HG03097 (cell line): ENCODE results near the gene LRP1B.

Experiments used
- ATAC-seq: cut with Tn5 transposase; IDR thresholded peaks from one replicate; pipeline ENCODE4 v1.9.1; 2021; ENCODE audit not compliant: unreplicated experiment, low FRiP score

The LRP1B gene

DNA sequence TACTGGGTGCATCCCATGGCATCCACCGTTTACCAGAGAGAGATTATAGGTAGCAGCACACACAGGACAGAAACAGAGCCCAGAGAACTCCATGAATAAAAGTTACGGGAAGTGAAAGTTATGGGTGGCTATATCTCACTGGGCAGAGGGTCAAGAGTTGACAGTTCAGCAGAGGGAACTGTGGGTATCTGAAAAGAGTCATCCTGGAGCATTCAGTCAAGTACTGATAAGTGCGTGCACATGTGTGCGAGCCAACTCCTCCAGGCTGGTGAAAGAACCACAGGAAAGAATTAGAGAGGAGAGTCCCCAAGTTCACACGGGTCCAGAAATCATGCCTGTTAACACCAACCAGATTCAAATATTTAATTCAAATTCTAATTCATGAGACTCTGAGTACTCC lies 1588.2 kb downstream of the LRP1B start:
- ATAC-seq: no peak

DNA sequence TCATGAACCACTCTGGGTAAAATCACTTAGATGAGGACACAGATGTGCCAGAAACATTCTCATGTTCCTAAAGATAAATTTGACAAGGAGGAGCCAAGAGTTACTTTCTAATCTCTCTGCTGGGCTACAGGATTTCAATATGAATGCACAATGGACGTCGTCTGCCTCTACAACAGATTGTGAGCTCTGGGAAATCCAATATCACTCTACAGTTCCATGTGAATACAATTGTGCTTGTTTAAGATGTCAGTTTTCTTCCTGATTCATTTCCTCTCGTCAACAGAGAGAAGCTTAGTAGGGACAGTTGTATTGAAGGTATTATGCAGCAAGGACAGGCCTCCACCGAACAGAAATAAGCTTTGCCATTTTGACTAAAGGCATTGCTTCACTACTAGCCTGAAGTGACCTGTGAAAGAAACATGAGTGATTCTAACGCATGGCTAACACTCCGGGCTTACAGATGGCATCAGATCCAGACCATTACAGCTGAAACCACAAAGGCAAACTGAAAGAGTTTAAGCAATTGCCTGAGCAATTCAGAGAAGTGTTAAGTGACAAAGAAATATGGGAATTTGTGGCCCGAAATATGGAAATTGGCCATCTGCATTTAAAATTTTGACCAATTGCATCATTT lies 1591.5 kb downstream of the LRP1B start:
- no peak for ATAC-seq

DNA sequence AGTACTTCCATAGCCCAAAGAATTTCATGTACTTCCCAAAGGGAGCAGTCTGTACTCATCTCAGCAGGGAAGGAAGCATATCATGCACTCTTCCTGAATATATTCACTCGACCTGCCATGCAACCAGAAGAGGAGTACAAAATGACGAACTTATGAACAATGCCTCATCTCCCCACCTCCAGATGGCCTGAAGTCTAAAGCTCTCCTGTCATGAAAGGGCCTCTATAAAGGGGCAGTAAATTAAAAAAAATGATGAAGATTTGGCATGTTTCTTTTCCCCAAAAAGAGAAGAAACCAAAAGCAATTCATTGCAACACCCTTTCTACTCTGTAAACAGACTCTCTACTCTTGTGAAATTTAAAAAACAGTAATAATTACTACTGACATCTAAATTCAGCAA lies 1601.1 kb downstream of the LRP1B start:
- ATAC-seq: no peak

DNA sequence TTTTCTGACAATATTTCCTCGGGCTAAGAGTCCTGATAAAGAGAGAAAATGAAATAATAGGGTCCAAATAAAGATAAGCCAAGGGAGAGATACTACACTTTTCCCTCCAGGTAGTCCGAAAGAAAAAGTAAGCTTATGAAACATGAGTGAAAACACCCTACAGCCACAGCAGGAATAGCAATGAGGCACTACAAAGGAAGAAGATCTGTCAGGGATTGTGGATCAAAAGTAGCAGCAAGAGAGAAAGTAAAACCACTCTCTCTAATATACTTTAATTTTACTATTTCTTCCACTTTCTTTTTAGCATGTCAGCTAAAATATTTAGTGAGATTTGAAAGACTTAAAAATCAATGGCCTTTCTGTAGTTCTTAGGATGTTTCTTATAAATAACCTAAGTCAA lies 1601.8 kb downstream of the LRP1B start:
- ATAC-seq: no peak

DNA sequence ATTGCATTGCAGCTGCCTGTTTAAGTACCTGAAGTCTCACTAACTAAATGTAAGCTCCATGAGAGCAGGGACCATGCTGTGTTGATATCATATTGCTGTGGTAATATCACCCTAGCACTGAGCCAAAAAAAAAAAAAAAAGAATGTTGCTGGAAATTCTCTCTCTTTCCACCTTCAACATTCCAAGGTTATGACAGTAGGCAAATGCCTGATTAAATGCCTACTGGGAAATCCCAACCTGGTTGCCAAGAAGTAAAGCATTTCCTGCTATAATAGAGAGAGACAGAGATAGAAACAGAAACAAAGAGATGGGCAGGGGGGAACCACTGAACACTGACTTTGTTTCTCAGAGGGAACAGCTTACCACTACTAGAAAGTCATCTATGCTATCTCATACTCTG lies 1604.2 kb downstream of the LRP1B start:
- no peak for ATAC-seq

DNA sequence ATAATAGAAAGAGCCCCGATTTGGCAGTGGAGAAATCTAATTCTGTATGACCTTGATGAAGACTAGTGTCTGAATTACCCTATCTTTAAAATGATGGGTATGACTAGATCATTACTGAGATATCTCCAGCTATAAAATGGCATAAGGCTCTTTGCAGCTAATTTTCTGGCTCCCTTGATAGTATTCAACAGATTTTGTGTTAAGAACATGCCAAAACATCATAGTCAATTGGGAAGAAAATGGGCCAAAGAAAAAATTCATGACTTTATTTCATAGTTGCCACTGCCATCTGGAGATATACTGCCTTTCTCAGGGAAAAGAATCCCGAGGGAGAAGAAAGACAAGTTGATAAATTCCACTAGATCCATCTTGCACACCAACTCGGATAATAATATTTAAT lies 1618.7 kb downstream of the LRP1B start:
- ATAC-seq: no peak

DNA sequence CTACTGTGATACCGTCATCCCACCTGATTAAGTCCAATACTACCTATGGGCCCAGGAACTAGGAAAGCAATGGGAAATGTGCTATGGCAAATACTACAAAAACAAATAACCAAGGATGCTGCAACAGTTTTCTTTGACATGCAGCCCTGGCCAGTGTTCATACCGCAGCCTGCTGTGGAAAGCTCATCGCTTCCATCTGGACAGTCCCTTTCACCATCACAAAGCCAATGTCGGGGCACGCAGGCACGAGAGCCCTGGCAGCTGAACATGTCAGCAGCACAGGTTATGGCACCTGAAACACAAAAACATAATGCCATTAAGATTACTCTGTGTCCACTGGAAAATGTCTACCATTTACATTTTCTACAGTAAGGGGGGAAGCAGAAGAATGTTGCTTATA lies 1621.1 kb downstream of the LRP1B start:
- no peak for ATAC-seq

DNA sequence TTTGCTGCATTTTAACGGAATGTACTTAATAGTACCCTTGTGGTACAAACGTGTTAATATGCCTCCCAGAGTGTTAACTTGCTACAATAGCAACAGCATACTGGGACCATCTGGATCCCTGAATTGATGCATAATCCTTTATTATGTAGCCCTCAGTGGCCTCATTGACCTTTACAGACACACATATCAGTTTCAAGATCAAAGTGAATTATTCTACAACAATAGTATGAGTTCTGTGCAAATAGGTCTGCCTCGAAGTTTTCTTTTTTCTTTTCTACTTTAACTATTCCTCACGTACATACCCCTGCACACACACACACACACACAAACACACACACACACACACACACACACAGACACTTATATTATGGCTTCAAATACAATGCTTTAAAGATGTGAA lies 1622.1 kb downstream of the LRP1B start:
- ATAC-seq: no peak

DNA sequence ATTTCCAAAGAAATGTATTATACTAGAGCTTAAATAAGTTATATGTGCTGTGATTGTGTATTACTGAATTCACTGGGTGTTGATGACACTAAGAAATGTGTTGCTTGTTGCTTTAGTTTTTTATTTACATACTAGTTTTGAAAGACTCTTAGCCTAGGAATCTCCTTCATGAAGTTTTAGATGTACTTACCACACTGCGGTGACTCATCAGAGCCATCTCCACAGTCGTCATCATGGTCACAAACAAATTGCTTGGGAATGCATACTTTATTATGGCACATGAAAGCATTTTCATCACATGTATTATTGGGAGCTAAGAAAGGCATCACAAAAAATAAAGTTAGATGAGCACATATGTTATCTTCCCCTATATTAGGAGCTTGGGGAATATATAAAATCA lies 1624.2 kb downstream of the LRP1B start:
- no peak for ATAC-seq

DNA sequence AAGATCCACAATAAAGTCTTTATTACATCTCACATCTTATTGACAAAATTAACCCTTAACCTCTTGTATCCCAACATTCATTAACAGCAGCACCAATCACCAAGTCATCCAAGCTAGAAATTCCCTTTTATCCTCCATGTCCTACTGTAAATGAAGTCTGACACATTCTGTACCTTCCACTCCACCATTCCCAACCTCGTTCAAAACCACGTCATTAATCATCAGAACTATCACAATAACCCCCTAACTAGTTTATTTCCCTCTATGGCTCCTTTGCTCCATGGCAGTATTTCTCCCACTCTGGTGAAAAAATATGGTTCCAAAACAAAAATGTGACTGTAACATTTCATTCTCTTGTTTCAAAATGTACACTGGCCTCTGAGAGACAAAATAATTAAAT lies 1626.2 kb downstream of the LRP1B start:
- ATAC-seq: no peak

DNA sequence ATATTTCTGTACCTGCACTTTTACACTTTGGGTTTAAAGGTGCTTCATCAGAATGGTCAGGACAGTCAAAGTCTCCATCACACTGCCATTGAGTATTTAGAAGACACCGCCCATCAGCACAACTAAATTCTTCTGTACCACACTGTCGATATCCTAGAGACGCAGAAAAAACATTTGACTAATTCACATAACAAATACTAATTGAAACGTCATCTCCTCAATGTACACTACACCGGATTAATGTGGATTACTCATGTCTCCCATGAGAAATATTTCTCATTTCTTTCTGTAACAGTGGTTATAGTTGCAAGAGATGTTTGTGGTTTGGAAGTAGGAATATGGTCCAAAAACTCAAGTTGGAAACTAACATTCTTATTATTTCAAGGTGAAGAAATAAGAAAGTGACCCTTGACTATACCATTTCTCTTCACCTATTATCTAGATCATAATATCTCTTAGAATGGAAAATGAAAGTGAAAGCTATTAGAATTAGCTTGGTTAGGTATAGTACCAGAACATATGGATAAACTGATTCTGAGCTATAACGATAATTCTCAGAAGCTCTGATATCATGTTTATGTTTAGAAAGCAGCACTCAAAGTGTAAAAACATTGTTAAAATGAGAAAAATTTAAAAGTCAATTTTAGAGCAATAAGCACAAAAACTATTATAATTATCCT lies 1627.7 kb downstream of the LRP1B start:
- ATAC-seq: no peak

DNA sequence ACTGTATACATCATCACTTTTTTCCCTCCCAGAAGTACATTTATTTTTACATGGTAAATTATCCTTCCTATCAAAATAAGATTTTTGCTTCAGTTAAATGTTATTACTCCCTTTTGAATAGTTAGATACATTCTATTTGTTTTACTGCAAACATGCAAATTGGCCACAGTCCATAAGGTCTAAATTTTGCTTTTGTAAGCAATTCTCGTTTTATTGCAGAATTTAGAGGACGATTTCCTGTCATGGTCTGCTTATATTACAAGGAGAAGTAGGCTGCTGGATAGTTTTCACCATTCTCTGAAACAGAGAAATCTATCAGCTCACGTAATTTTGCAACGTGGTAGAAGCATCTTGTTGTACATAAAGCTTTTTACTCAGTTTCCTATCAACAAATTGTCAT lies 1632.5 kb downstream of the LRP1B start:
- no peak for ATAC-seq

DNA sequence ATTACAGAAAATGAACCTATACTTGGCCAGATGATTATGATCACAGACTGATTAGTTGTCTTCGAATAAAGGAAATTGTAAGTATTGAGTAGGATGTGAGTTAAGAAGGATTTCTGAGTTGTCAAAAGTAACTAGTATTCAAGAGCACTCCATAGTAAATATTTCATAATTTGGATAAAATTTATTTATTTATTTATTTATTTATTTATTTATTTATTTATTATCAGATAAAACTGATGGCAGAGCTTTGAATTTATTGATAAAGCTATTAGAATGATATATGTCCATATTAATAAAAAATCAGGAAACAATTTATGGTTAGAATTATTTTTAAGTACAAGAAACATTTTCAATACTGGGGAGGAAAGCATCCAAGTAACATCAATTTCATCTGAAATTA lies 1634.1 kb downstream of the LRP1B start:
- no peak for ATAC-seq

DNA sequence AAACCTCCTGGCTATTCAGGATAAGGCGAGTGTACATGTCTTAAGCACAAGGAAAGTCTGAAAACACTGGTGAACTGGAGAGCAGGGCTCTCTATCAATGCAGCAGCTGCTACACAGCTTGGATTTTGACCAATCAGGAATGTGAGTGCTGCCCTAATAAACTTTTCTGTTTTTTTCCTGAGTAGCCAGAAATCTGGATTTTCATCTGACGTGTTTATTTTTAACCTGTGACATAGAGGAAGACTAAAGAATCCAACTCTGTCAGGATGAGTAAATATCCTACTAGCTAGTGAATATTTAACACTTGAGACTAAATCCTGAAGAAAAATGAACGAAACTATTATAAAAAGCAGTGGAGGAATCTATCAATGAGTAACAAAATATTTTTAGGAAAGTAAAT lies 1638.9 kb downstream of the LRP1B start:
- ATAC-seq: no peak

DNA sequence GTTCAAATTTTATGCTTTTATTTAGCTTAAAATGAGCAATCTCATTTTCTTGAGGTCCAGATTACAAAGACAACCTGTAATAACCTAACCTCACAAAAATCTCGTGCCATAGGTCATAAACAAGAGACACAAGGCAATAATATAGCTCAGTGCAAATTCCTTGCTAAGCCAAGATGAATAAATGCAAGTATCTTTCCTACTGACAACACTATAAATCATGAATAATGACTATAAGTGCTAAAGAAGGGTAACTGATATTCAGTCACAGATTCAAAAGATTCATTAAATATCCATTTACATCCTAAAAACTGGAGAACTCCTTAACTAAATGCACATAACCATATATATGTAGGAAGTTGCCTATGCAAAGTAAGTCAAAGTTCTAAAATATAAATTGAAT lies 1641.6 kb downstream of the LRP1B start:
- no peak for ATAC-seq

DNA sequence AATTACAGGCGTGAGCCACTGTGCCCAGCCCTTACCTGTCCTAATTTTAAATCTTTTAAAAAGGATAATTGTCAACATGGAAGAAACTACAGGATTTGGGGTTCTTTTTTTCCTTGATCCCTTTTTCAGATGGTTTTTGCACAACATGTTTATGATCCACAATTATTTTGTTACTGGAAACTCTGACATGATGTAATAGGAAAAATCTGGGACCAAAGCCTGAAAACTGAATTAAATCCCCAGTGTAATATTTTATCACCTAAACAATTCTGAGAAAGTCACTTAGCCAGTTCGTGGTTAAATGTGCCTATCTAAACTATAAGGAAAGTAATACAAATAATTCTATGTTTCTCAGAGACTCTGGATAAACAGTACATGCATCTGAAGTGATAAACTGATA lies 1649.7 kb downstream of the LRP1B start:
- ATAC-seq: no peak

DNA sequence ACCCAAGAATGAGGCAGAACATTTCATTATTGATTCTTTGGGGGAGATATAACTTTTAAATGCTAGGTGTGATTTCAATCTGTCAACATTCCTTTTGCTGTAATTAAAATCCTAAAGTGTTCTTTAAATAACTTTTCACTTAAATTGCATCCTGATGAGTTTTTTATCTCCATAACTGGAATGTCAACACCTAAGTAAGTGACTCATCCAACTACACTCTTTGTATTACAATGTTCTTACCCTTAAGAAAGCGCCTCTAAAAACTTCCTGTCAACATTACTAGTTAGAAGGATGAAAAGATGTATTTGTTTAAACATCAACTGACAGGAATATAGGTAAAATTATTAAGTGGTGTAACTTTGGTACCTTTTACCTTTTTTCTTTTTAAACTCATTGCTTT lies 1657.0 kb downstream of the LRP1B start:
- no peak for ATAC-seq

DNA sequence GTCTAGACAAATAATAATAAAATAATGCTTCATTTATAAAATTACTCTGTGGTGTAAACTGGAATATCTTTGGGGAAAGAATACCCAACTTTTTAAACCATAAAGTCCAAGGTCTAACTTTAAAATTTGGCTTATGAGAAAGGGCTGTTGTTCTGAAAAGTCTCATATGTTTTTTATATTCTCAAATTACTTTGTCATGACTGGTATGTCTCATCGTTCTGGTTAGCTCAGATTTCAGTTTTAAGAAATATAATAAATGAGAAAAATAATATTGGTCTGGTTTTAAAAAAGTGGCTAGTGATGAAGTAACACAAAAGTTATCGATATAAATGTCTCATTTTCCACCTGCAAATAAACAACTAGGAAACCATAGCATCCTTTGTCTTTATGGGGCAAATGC lies 1658.1 kb downstream of the LRP1B start:
- ATAC-seq: no peak

DNA sequence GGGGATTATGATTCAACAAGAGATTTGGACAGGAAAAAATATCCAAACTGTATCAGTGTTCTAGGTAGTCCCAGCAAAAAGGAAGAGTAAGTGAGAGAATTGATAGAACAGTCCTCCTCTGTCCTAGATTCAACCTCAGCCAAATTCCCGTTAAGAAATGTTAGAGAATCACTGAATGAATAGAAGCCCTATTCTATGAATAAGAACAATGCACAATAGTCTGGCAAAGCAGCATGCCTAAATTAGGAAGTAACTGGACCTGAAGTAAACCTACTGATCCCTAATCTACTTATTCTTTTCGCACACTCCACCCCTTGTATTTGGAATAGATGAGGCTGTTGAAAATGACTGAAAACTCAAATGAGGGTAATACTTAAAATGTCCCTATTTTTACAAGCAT lies 1665.5 kb downstream of the LRP1B start:
- ATAC-seq: no peak

DNA sequence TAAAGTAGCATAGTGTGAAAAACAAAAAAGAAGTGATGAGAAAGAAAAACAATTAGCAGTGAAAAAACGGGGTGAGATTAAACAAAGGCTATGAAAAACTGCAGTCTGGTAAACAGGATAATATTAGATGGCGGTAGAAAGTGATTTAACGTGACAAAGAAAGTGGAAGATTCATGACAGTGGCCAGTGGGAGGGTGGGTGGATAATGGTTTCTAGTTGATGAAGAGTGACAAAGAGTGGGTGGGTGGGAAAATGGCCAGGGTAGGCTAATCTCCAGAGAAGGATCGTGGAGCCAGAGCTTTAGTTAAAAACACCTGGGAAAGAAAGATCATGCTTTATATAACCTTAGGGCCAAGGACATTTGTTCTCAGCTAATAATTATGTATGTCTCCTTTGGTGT lies 1667.8 kb downstream of the LRP1B start:
- ATAC-seq: no peak

DNA sequence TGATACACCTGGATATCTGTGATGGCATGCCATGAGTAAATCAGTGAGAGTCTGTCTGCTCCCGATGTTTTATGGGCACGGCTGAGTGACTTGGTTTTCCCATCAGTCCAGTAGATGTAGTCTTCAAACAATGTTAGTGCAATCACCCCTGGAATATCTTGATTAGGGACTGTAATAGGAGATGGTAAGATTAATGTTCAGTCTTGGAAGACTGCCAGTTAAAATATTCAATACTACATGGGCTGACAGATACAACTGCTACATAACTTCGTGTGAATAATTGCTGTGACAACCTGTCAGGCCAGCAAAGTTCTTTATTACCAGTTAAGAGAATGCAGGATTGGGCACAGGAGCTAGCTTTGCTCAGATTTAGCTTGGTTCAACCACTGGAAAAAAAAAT lies 1673.3 kb downstream of the LRP1B start:
- ATAC-seq: no peak

DNA sequence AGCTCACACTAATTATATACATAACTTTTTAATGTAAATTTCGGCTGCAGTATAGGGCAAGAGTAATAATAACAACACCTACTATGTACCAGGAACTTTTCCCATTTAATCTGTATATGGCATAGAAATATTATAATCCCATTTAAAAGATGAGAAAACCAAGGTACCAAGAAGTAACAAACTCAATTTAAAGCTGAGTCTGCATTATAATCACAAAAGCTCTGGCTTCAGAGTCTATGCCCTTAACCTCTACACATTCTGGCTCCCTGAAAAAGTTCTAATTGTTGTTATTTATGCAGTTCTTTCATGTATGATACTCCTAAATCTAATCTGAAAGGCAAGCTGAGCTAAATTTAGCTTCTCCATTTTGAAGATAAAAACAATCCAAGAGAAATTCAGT lies 1675.5 kb downstream of the LRP1B start:
- ATAC-seq: no peak

DNA sequence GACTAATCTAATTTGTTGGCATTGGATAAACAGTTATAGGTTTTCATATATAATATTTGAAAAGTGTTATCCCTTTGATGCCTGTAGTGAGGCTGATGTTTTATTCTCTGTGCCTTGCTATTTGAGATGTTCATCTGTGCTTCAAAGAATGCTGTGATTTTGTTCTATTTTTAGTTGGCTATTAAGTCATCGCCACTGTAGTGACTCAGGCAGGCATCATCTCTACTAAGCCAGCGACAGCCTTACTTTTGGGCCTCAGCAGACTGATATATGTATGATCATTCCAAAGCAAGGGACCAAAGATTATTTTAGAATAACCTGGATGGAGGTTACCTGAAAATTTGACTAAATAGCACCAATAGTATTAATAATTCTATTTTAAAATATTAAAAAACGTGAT lies 1676.1 kb downstream of the LRP1B start:
- no peak for ATAC-seq
